HEK293 (cell line): Measurements from ENCODE around the gene CARD11.

ENCODE experiments used
- CTCF ChIA-PET: fragments of 350-600 bp; formaldehyde crosslinking; extraction: SDS; loops from one replicate; lab custom pipeline; 2021; ENCODE audit warnings: antibody characterized with exemption; lab: Yijun Ruan, JAX
- POLR2A ChIA-PET: fragments of 300-600 bp; formaldehyde crosslinking; extraction: SDS; loops from one replicate; lab custom pipeline; 2020; ENCODE audit warnings: antibody characterized with exemption, inconsistent platforms; lab: Yijun Ruan, JAX
- H3K27ac ChIP-seq: fragments of 200-500 bp; sonication (Bioruptor generic); 2 replicates; pipeline ENCODE4 v1.5.1; 2014; ENCODE audit warnings: low read depth, low read length, control low read depth, inconsistent platforms; ENCODE audit errors: extremely low read depth
- H3K36me3 ChIP-seq, 2 experiments: fragments of 200-500 bp in 1 of 2; sonication (Bioruptor generic) in 1 of 2; 1 replicate in 1 of 2; 2 replicates in 1 of 2; pipeline ENCODE4 v1.5.1; 2014 to 2017; ENCODE audit warnings: inconsistent platforms in 2 of 2, low read length in 2 of 2; ENCODE audit not compliant: control insufficient read depth in 2 of 2, insufficient read depth in 1 of 2
- H3K4me1 ChIP-seq: fragments of 200-500 bp; sonication (Bioruptor generic); 2 replicates; pipeline ENCODE4 v1.5.1; 2014; ENCODE audit warnings: mild to moderate bottlenecking, low read length, inconsistent platforms; ENCODE audit not compliant: control insufficient read depth, insufficient read depth
- H3K4me3 ChIP-seq: 2 replicates; pipeline ENCODE4 v1.5.1; 2011; ENCODE audit warnings: low read depth, mild to moderate bottlenecking, control low read depth, low read length, moderate library complexity
- H3K9me3 ChIP-seq: fragments of 200-500 bp; sonication (Bioruptor generic); 2 replicates; pipeline ENCODE4 v1.5.1; 2014; ENCODE audit warnings: low read depth, low read length, inconsistent platforms; ENCODE audit not compliant: control insufficient read depth, insufficient read depth
- HOXC10 ChIP-seq: sonication (generic); formaldehyde crosslinking; IDR thresholded peaks from 2 replicates; pipeline ENCODE4 v1.8.1; 2023; ENCODE audit warnings: mild to moderate bottlenecking, missing genetic modification reagents
- PATZ1 ChIP-seq: fragments of 450-650 bp; formaldehyde crosslinking; IDR thresholded peaks from 2 replicates; pipeline ENCODE4 v1.5.1; 2016; ENCODE audit warnings: missing biosample characterization, missing genetic modification characterization
- PRDM1 ChIP-seq: fragments of 450-650 bp; formaldehyde crosslinking; IDR thresholded peaks from 2 replicates; pipeline ENCODE4; 2016; ENCODE audit warnings: missing biosample characterization, missing genetic modification characterization
- ZBTB26 ChIP-seq: fragments of 450-650 bp; formaldehyde crosslinking; optimal IDR thresholded peaks from 2 replicates; pipeline ENCODE3; 2016; ENCODE audit warnings: missing biosample characterization, mild to moderate bottlenecking, missing genetic modification characterization
- ZNF175 ChIP-seq: fragments of 450-650 bp; formaldehyde crosslinking; IDR thresholded peaks from 2 replicates; pipeline ENCODE4 v1.5.1; 2016; ENCODE audit warnings: missing biosample characterization, missing genetic modification characterization
- ZNF214 ChIP-seq: fragments of 450-650 bp; formaldehyde crosslinking; IDR thresholded peaks from 2 replicates; pipeline ENCODE4 v1.5.1; 2017; ENCODE audit warnings: missing biosample characterization, mild to moderate bottlenecking, missing genetic modification characterization, borderline replicate concordance
- ZNF26 ChIP-seq: fragments of 450-650 bp; formaldehyde crosslinking; IDR thresholded peaks from 2 replicates; pipeline ENCODE4 v1.5.1; 2016; ENCODE audit warnings: missing biosample characterization, missing genetic modification characterization
- ZNF266 ChIP-seq: fragments of 450-650 bp; formaldehyde crosslinking; IDR thresholded peaks from 2 replicates; pipeline ENCODE4 v1.5.1; 2016; ENCODE audit warnings: missing biosample characterization, missing genetic modification characterization, low read depth
- ZNF280C ChIP-seq: fragments of 450-650 bp; formaldehyde crosslinking; IDR thresholded peaks from 2 replicates; pipeline ENCODE4 v1.5.1; 2016; ENCODE audit warnings: missing biosample characterization, missing genetic modification characterization
- ZNF350 ChIP-seq: fragments of 450-650 bp; formaldehyde crosslinking; IDR thresholded peaks from 2 replicates; pipeline ENCODE4 v1.5.0; 2017; ENCODE audit warnings: missing biosample characterization, mild to moderate bottlenecking, missing genetic modification characterization
- ZNF394 ChIP-seq: fragments of 450-650 bp; formaldehyde crosslinking; IDR thresholded peaks from 2 replicates; pipeline ENCODE4 v1.5.1; 2016; ENCODE audit warnings: missing biosample characterization, missing genetic modification characterization, mild to moderate bottlenecking, moderate library complexity, borderline replicate concordance
- ZNF426 ChIP-seq: fragments of 450-650 bp; formaldehyde crosslinking; IDR thresholded peaks from 2 replicates; pipeline ENCODE4 v1.5.1; 2017; ENCODE audit warnings: missing biosample characterization, missing genetic modification characterization, mild to moderate bottlenecking, inconsistent platforms, moderate library complexity
- ZNF510 ChIP-seq: fragments of 450-650 bp; formaldehyde crosslinking; IDR thresholded peaks from 2 replicates; pipeline ENCODE4 v1.5.1; 2018; ENCODE audit warnings: mild to moderate bottlenecking, missing genetic modification characterization, missing biosample characterization; ENCODE audit not compliant: insufficient replicate concordance
- ZNF555 ChIP-seq: fragments of 450-650 bp; formaldehyde crosslinking; conservative IDR thresholded peaks from 2 replicates; pipeline ENCODE4 v1.5.1; 2017; ENCODE audit warnings: missing biosample characterization, mild to moderate bottlenecking, missing genetic modification characterization, inconsistent platforms
- ZNF560 ChIP-seq: fragments of 450-650 bp; formaldehyde crosslinking; IDR thresholded peaks from 2 replicates; pipeline ENCODE4 v1.5.1; 2017; ENCODE audit warnings: missing biosample characterization, missing genetic modification characterization, borderline replicate concordance
- ZNF561 ChIP-seq: fragments of 450-650 bp; IDR thresholded peaks from 2 replicates; pipeline ENCODE4 v1.5.1; 2018; ENCODE audit warnings: missing biosample characterization, missing genetic modification characterization, borderline replicate concordance
- ZNF580 ChIP-seq: fragments of 450-650 bp; formaldehyde crosslinking; IDR thresholded peaks from 2 replicates; pipeline ENCODE4 v1.5.1; 2016; ENCODE audit warnings: missing biosample characterization, missing genetic modification characterization
- ZNF768 ChIP-seq: fragments of 450-650 bp; formaldehyde crosslinking; IDR thresholded peaks from 2 replicates; pipeline ENCODE4 v1.5.1; 2018; ENCODE audit warnings: missing biosample characterization, mild to moderate bottlenecking, missing genetic modification characterization
- ZNF777 ChIP-seq: fragments of 450-650 bp; formaldehyde crosslinking; IDR thresholded peaks from 2 replicates; pipeline ENCODE4 v1.5.1; 2017; ENCODE audit warnings: missing biosample characterization, missing genetic modification characterization, borderline replicate concordance

The CARD11 gene

GRCh38 chr7:2861509-2861908, 182.2 kb downstream of the CARD11 start:
- no peaks in the 10 kb centered on the region for H3K4me1 ChIP-seq
- no peak overlapping the region for H3K4me3 ChIP-seq
- H3K9me3 ChIP-seq, result no peaks in the 10 kb centered on the region
- no peaks in the 10 kb centered on the region for H3K36me3 ChIP-seq
- ChIA-PET POLR2A (no interaction called here), CTCF (interaction anchor here (0.6 kb wide), 1 partner anchor 188 kb away, joined by 4 read pairs; no protein-coding TSS in a partner anchor)
- TF ChIP-seq ZNF555 (tag by site-specific recombination) (no peak), ZNF510 (tag by site-specific recombination) (no peak), ZNF561 (tag by site-specific recombination) (no peak), ZNF777 (tag by site-specific recombination) (no peak), ZNF580 (tag by site-specific recombination) (no peak), HOXC10 (CRISPR knock-in tag) (no peak), ZNF266 (no peak), ZNF426 (tag by site-specific recombination) (no peak)
- no peak overlapping the region for H3K27ac ChIP-seq

GRCh38 chr7:2860627-2861133, 183.0 kb downstream of the CARD11 start:
- ChIA-PET POLR2A (no interaction called here), CTCF (no interaction called here)
- Histone ChIP-seq H3K36me3 (no peaks in the 10 kb centered on the region), H3K27ac (no peak overlapping the region), H3K9me3 (no peaks in the 10 kb centered on the region), H3K4me3 (no peak overlapping the region), H3K4me1 (no peaks in the 10 kb centered on the region)
- TF ChIP-seq PATZ1 (tag by site-specific recombination) (no peak), ZNF394 (no peak), ZNF768 (tag by site-specific recombination) (no peak), ZNF266 (no peak), ZNF350 (no peak), ZBTB26 (tag by site-specific recombination) (no peak), ZNF175 (tag by site-specific recombination) (no peak), ZNF280C (tag by site-specific recombination) (no peak), PRDM1 (tag by site-specific recombination) (no peak), ZNF560 (tag by site-specific recombination) (no peak), ZNF26 (tag by site-specific recombination) (no peak), ZNF214 (tag by site-specific recombination) (no peak)
